Measurements from ENCODE around the gene MORN3.

MORN3 gene

DNA sequence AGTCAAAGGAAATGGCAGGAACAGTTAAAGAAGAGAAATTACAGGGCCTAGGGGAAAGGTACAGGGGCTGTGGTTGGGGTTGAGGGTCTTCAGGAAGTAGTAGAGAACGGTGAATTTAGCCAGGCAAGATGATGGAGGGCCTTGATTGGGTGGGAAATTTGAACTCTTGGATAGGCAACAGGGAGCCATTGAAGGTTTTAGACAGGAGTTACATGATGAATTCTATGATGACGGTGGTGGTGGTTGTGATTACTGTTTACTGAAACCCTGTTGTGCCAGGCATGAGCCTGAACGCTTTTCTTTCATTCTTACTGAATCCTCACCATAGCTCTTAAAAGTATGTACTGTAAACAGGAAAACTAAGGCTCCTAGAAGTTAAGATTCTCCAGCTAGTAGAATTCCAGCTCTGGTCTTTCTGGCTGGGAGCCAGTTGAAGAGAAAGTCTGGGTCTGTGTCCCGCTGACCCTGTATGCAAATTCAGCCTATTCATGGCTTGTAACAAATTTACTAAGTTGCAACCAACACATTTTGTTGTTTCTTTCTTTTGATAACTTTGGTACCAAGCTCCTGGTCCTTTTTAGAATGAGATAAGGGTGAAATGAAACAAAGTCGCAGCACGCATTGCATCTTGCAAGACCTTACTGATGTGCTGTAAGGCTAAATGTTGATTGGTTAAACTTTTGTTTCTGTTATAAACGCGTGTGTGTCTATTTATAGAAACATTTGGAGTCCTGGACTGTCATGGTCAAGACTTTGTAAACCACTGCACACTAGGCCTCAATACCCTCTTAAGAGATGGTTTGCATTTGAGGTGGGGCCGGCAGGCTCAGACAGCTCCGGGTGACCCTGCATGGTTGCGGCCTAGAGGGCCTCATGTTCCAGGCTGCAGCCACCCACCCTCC is 37.1 kb downstream of the MORN3 start:
- TF ChIP-seq, protein P1, sequence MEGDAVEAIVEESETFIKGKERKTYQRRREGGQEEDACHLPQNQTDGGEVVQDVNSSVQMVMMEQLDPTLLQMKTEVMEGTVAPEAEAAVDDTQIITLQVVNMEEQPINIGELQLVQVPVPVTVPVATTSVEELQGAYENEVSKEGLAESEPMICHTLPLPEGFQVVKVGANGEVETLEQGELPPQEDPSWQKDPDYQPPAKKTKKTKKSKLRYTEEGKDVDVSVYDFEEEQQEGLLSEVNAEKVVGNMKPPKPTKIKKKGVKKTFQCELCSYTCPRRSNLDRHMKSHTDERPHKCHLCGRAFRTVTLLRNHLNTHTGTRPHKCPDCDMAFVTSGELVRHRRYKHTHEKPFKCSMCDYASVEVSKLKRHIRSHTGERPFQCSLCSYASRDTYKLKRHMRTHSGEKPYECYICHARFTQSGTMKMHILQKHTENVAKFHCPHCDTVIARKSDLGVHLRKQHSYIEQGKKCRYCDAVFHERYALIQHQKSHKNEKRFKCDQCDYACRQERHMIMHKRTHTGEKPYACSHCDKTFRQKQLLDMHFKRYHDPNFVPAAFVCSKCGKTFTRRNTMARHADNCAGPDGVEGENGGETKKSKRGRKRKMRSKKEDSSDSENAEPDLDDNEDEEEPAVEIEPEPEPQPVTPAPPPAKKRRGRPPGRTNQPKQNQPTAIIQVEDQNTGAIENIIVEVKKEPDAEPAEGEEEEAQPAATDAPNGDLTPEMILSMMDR (conservative IDR thresholded peaks at IDR 0.05), result no peak
- no peak for TF ChIP-seq ZFX (IDR thresholded peaks at IDR 0.05)
- H3K27ac ChIP-seq, result no peak overlapping the region

DNA sequence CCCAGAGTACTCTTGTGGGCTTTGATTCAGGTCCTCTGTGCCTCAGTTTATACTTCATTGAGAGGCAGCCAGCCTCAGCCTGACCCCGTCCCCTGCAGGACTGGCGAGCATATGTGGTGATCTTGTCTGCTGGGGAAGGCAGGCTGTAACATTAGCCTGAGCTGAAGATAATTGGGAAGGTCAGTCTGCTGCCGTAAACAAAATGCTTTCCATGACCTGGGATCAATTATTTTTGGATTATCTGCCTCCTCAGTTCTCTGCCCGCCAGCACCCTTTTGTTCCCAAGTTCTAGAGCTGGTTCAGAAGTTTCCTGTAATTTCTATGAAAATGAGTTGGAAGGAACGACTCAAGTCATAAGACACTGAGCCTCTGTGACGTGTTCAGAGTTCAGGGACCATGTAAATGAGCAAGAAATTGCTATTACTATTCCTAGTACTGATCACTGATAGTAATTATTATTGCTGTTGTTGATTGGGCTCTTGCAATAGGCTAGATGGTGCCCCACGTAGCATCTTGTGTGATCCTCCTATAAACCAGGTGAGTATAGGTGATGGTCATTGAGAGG is 38.6 kb downstream of the MORN3 start:
- TF ChIP-seq ZFX (IDR thresholded peaks at IDR 0.05), result no peak
- TF ChIP-seq, protein P1 (conservative IDR thresholded peaks at IDR 0.05), result no peak
- no peak overlapping the region for H3K27ac ChIP-seq

DNA sequence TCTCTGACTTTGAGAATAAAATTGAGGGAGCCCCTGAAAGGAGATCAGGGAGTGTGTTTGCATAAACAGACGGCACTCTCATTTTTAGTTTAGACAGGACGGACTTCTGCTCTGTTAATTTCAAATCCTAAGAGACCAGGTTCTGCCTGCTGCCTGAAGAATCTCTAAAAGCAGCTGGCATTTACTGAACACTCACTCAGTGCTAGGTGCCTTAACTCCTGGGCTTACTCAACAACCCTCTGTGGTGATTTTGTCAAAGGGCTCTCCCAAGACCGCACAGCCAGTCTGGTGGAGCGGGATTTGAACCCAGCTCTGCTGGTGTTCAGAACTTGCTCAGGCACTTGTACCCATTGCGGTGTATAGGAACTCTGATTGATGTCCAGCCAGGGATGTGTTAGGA is 40.9 kb downstream of the MORN3 start:
- TF ChIP-seq ZFX (IDR thresholded peaks at IDR 0.05), result no peak
- TF ChIP-seq, protein P1 (conservative IDR thresholded peaks at IDR 0.05), result no peak
- H3K27ac ChIP-seq, result no peak overlapping the region

DNA sequence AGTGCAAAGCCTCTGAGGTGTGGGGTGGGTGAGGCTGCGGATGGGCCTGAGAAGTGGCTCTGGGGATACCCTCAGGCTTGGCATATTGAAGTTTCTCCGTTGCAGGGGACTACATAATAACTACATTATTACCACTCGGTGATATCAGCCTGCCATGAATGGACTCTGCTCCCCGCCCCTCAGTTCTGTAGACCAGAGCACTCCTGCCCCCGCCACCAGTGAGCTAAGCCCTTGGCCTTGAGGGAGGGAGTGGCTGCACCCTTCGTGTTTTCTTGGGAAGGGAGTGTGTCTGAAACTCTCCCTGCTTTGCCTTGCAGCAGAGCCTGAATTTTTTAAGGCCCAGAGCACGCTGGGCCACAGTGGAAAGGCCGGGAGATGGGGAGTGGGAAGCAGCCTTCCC is 41.4 kb downstream of the MORN3 start:
- H3K27ac ChIP-seq, result peak overlapping the region; percentile 81
- TF ChIP-seq, protein P1 (conservative IDR thresholded peaks at IDR 0.05), result no peak
- no peak for TF ChIP-seq ZFX (IDR thresholded peaks at IDR 0.05)

- TF ChIP-seq, protein P1 (conservative IDR thresholded peaks at IDR 0.05), result no peak; the same call in 1 of the 2 replicates
- 0 out of 2 replicates have a peak, but pooled peaks have one; percentile 23 for TF ChIP-seq ZFX (IDR thresholded peaks at IDR 0.05)
- H3K27ac ChIP-seq, result peak overlapping the region; percentile 81
These were observed 42.4 kb downstream of the MORN3 start for GRCh38 chr12:121626853-121627640.

DNA sequence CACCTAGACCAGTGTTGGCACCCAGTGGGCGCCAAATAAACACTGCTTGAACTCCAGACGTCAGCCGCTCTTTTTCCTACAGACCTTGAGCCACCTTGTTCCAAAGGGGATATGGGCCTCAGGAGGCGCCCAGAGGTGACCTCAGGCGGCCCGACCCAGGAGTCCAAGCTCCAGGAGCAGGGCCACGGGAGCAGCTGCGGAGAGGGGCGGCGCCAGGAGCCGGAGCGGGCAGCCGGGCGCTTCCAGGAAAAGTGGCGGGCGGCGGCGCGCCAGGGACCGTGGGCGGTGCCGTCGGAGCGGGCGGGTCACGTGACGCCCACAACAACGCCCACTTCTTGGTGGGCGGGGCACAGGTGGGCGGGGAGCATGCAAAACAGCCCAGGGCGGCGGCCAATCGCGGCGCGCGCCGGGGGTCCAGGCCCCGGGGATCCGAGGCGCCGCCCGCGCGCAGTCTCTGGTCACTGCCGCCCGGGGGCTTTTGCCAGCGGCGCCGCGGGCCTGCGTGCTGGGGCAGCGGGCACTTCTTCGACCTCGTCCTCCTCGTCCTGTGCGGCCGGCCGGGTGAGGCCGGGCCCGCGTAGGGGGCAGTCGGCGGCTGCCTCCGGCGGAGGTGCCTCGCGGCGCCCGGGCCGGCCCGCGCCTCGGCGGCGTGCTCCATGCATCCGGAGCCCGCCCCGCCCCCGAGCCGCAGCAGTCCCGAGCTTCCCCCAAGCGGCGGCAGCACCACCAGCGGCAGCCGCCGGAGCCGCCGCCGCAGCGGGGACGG is 43.2 kb downstream of the MORN3 start, which contains the start of gene ORAI1:
Gene ORAI1, plus strand, starts transcription at position 444 of the 766 bp plus-strand sequence.
- TF ChIP-seq, protein P1 (conservative IDR thresholded peaks at IDR 0.05), result no peak
- TF ChIP-seq ZFX (IDR thresholded peaks at IDR 0.05), result peak; percentile 55; the same call in 1 of the 2 replicates
- H3K27ac ChIP-seq, result peak within 1 kb of the TSS; percentile 81

Data from C4-2B (cell line).